Ecto neural progenitor cell (in vitro differentiated cells): Measurements from ENCODE around the gene APOD.

Source experiments
- DNase-seq: peaks from one replicate; pipeline ENCODE4 v3.0.0-alpha.2; 2018; ENCODE audit warnings: low spot score

The APOD gene

DNA sequence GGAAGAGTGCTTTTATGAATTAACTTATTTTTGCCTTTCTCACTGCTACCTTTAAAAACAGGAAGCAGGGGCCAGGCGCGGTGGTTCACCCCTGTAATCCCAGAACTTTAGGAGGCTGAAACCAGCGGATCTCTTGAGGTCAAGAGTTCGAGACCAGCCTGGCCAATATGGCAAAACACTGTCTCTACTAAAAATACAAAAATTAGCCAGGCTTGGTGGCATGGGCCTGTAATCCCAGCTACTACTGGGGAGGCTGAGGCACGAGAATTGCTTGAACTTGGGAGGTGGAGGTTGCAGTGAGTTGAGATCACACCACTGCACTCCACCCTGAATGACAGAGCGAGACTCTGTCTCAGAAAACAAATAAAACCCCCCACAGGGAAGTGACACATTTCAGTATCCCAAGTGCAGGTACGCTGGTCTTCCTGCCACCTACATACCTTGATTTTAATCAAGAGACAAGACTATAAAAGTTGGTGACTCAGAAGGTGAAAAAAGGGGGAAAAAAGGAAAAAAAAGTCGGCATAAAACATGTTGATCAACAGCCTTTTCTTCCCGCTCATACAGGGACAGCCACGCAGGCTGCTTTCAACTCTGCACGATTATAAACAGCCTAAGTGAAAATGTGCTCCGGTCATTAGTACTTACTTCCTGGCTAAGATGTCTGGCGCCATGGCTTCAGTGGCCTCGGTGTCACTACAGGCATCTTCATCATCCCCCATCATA lies 59.4 kb downstream of the APOD start:
- DNase-seq, result no peak

DNA sequence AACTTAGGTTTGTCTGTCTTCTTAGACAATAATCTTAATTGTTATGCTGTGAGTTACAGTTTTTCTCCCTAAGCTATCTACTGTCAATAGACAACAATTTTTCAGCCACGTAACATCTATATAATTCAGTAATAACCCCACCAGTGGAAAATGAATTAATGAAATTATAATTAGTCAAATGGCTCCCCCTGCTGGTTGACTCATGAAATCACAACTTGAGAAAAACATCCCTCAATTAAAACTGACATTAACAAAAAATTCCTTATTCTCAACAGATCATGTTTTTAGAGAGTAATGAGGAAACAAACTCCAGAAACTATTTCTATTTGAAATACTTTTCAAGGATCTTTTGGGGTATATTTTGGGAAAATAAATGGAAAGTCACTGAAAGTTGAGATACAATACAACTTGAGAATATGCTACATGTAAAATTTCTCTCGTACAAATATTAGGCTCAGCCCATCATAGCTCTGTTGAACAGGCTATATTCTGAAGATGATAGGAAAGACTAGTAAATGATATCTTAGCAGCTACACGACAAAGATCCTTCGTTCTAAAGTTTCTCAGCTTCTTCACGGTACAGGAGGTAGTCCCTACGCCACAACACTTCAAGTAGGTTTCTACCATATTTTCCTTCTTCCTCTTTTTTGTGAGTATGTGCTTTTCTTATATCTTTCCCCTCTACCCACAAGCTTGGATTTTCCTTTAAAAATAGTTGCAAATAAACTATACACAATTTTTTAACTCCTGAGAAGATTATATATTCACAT lies 61.3 kb downstream of the APOD start:
- DNase-seq, result no peak
